ENCODE results near the gene STAT3. TPM values are rescaled to one million over a fixed set of nuclear protein-coding genes. Genes with fewer than 3 reads are reported as not detected.

Gene STAT3
- total RNA-seq, 2 experiments from 2014 or later = 14.8 to 28.7 TPM

GRCh38 chr17:42271006-42271778 lies 117.0 kb downstream of the STAT3 start:
- peaks cover 45% of the 10 kb centered on the region; the same call in 1 of the 2 replicates for H3K79me2 ChIP-seq (ENCODE audit: insufficient read depth, low read depth, low read length)
- no peaks in the 10 kb centered on the region for H3K9me2 ChIP-seq (ENCODE audit: insufficient read depth, low read length)
- TF ChIP-seq EZH2phosphoT487 (IDR thresholded peaks at IDR 0.05; ENCODE audit: borderline replicate concordance, low read depth, low read length) = no peak
- TF ChIP-seq, protein P1, sequence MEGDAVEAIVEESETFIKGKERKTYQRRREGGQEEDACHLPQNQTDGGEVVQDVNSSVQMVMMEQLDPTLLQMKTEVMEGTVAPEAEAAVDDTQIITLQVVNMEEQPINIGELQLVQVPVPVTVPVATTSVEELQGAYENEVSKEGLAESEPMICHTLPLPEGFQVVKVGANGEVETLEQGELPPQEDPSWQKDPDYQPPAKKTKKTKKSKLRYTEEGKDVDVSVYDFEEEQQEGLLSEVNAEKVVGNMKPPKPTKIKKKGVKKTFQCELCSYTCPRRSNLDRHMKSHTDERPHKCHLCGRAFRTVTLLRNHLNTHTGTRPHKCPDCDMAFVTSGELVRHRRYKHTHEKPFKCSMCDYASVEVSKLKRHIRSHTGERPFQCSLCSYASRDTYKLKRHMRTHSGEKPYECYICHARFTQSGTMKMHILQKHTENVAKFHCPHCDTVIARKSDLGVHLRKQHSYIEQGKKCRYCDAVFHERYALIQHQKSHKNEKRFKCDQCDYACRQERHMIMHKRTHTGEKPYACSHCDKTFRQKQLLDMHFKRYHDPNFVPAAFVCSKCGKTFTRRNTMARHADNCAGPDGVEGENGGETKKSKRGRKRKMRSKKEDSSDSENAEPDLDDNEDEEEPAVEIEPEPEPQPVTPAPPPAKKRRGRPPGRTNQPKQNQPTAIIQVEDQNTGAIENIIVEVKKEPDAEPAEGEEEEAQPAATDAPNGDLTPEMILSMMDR (conservative IDR thresholded peaks at IDR 0.05; ENCODE audit: low read length) = no peak
- BruUV-seq (replicated peaks) = TSS peak; percentile 8
- peaks cover 39% of the 10 kb centered on the region for H3K4me1 ChIP-seq (ENCODE audit: insufficient read depth, low read length, poor library complexity, severe bottlenecking)
- H4K20me1 ChIP-seq (ENCODE audit: insufficient read depth, low read length) = peaks cover 23% of the 10 kb centered on the region; the same call in 1 of the 2 replicates
- no peak for DNase-seq (ENCODE audit: low spot score)
- CTCF ChIA-PET (ENCODE audit: unreplicated experiment) = no interaction called here
- no peak overlapping the region for H3K4me2 ChIP-seq (ENCODE audit: low read length)
- H3K27ac ChIP-seq (ENCODE audit: low read depth, low read length, poor library complexity, severe bottlenecking) = no peak overlapping the region
- H3K36me3 ChIP-seq (ENCODE audit: insufficient read depth, low read length) = no peaks in the 10 kb centered on the region
- intact Hi-C loops (cut with micrococcal nuclease; ENCODE audit: unreplicated experiment) = loop anchor here (10.0 kb wide), 1 partner anchor 46 kb away; no protein-coding TSS in a partner anchor
- H3K9me3 ChIP-seq (ENCODE audit: low read length) = no peaks in the 10 kb centered on the region
- POLR2A ChIA-PET = interaction anchor here (0.6 kb wide), 1 partner anchor 11 kb away, joined by 3 read pairs; no protein-coding TSS in a partner anchor
- no peak overlapping the region for H2AFZ ChIP-seq (ENCODE audit: low read length)
- no peak overlapping the region for H3K4me3 ChIP-seq (ENCODE audit: low read depth, low read length, poor library complexity, severe bottlenecking)

DNA sequence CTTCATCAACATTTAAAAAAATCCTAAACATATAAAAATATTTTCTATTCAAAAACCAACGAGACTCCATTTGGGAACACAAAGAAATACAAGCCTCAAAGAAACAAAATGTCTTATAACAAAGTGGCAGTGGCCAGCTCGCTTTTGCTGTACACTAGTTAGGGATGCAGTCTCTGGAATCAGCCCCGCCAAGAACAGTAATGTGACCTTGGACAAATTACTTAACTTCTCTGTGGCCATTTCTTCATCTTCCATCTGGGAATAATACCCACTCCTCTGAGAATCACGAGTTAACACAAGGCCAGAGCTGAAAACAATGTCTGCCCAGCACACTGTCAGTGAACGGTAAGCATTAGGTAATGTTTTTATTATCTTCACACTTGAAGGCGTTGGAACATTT lies 117.6 kb downstream of the STAT3 start:
- POLR2A ChIA-PET = interaction anchor here (0.6 kb wide), 1 partner anchor 10 kb away, joined by 3 read pairs; no protein-coding TSS in a partner anchor
- H3K79me2 ChIP-seq (ENCODE audit: insufficient read depth, low read depth, low read length) = peaks cover 48% of the 10 kb centered on the region; the same call in 1 of the 2 replicates
- CTCF ChIA-PET (ENCODE audit: unreplicated experiment) = no interaction called here
- H3K36me3 ChIP-seq (ENCODE audit: insufficient read depth, low read length) = no peaks in the 10 kb centered on the region
- H3K27ac ChIP-seq (ENCODE audit: low read depth, low read length, poor library complexity, severe bottlenecking) = no peak overlapping the region
- H3K4me3 ChIP-seq (ENCODE audit: low read depth, low read length, poor library complexity, severe bottlenecking) = no peak overlapping the region
- peaks cover 39% of the 10 kb centered on the region for H3K4me1 ChIP-seq (ENCODE audit: insufficient read depth, low read length, poor library complexity, severe bottlenecking)
- intact Hi-C loops (cut with micrococcal nuclease; ENCODE audit: unreplicated experiment) = loop anchor here (10.0 kb wide), 1 partner anchor 46 kb away; no protein-coding TSS in a partner anchor
- no TSS peak for BruUV-seq (replicated peaks)
- H3K4me2 ChIP-seq (ENCODE audit: low read length) = no peak overlapping the region
- DNase-seq (ENCODE audit: low spot score) = no peak
- no peak for TF ChIP-seq EZH2phosphoT487 (IDR thresholded peaks at IDR 0.05; ENCODE audit: borderline replicate concordance, low read depth, low read length)
- TF ChIP-seq, protein P1 (conservative IDR thresholded peaks at IDR 0.05; ENCODE audit: low read length) = no peak
- peaks cover 23% of the 10 kb centered on the region; the same call in 1 of the 2 replicates for H4K20me1 ChIP-seq (ENCODE audit: insufficient read depth, low read length)
- H3K9me3 ChIP-seq (ENCODE audit: low read length) = no peaks in the 10 kb centered on the region
- H3K9me2 ChIP-seq (ENCODE audit: insufficient read depth, low read length) = no peaks in the 10 kb centered on the region
- no peak overlapping the region for H2AFZ ChIP-seq (ENCODE audit: low read length)

GRCh38 chr17:42270170-42270535 lies 118.1 kb downstream of the STAT3 start:
- TF ChIP-seq EZH2phosphoT487 (IDR thresholded peaks at IDR 0.05; ENCODE audit: borderline replicate concordance, low read depth, low read length) = no peak
- TF ChIP-seq, protein P1 (conservative IDR thresholded peaks at IDR 0.05; ENCODE audit: low read length) = no peak
- Histone ChIP-seq H3K4me1 (ENCODE audit: insufficient read depth, low read length, poor library complexity, severe bottlenecking) (peaks cover 38% of the 10 kb centered on the region), H4K20me1 (ENCODE audit: insufficient read depth, low read length) (peaks cover 23% of the 10 kb centered on the region; the same call in 1 of the 2 replicates), H3K9me3 (ENCODE audit: low read length) (no peaks in the 10 kb centered on the region), H2AFZ (ENCODE audit: low read length) (no peak overlapping the region), H3K9me2 (ENCODE audit: insufficient read depth, low read length) (no peaks in the 10 kb centered on the region), H3K4me2 (ENCODE audit: low read length) (no peak overlapping the region), H3K79me2 (ENCODE audit: insufficient read depth, low read depth, low read length) (peaks cover 44% of the 10 kb centered on the region; the same call in 1 of the 2 replicates), H3K4me3 (ENCODE audit: low read depth, low read length, poor library complexity, severe bottlenecking) (no peak overlapping the region), H3K27ac (ENCODE audit: low read depth, low read length, poor library complexity, severe bottlenecking) (no peak overlapping the region), H3K36me3 (ENCODE audit: insufficient read depth, low read length) (no peaks in the 10 kb centered on the region)
- no TSS peak for BruUV-seq (replicated peaks)
- ChIA-PET POLR2A (interaction anchor here (0.6 kb wide), 1 partner anchor 10 kb away, joined by 3 read pairs; no protein-coding TSS in a partner anchor), CTCF (ENCODE audit: unreplicated experiment) (no interaction called here)
- intact Hi-C loops (cut with micrococcal nuclease; ENCODE audit: unreplicated experiment) = loop anchor here (10.0 kb wide), 1 partner anchor 45 kb away; no protein-coding TSS in a partner anchor
- no peak for DNase-seq (ENCODE audit: low spot score)
